ENCODE data around the gene RBMXL3. TPM values are rescaled to one million over a fixed set of nuclear protein-coding genes. Genes with fewer than 3 reads are reported as not detected.

The RBMXL3 gene
- total RNA-seq, 1 experiment from 2014 or later, result not detected

DNA sequence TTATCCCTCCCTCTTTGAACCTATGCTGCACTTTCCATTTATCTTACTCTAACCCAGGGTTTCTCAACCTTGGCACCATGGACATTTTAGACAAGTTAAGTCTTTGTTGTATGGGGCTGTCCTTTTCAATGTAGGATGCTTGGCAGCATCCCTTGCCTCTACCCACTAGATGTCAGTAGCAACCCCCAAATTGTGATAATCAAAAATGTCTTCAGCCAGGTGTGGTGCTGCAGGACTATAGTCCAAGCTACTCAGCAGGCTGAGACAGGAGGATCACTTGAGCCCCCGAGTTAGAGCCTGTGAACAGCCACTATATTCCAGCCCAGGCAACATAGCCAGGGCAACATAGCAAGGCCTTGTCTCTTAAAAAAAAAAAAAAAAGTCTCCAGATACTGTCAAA lies 37.7 kb downstream of the RBMXL3 start:
- in situ Hi-C loops (cut with HindIII; ENCODE audit: low pct_unique_long_range_greater_than_20kb, low sequenced_read_pairs), result no loop called here
- DNase-seq (ENCODE audit: low read depth, low spot score), result peak; percentile 69

DNA sequence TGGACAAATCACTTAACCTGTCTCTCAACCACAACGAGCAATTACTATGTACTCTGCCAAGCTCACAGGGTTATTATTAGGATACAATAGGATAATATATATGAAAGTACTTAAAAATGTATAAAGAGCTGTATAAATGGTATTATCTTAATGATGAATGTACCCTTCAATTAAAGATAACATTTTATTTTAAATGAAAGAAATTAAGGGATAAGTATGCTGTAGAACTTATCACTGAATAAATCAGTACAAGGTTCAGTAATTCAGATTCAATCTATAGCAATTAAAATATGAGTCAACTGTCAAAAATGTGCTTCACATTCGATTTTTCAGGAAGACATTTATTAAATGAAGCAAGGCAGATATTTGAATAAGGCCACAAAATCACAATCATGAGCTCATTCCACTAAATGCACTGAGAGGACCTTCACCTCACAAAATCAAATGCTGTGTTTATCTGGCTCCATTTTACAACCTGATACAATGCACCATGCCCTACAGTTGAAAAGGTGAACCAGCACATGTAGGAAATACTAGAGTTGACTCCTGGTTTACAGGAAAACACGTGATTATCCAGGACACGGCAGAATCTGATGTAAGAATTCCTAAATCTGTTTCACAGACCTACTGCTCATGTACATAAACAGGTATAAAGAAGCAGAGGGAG lies 40.3 kb downstream of the RBMXL3 start:
- DNase-seq (ENCODE audit: low read depth, low spot score), result no peak
- in situ Hi-C loops (cut with HindIII; ENCODE audit: low pct_unique_long_range_greater_than_20kb, low sequenced_read_pairs), result no loop called here

DNA sequence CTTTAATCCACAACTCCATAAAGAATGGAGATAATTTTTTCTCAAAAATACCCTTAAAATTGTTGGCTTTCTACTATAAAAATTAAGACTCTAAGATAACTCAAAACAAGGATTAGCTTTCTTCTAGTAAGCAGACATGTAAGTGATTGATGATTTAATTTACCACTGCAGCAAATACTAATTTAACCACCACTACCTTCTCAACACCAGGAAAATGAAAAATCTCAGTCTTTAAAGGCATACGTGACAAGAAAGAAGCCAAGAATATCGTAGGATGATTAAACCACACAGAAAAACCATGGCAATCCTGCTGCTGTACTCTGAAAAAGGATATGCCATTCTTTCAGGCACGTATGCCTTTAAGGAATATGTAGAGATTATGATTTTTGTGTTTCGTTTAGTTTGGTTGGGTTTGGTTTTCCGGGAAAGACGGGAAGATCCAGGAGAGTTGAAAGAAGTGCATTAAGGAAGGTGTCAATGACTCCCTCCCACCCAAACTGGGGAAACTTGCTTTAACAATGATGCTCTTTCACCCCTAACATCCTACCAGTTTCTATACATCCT lies 43.8 kb downstream of the RBMXL3 start:
- no peak for DNase-seq (ENCODE audit: low read depth, low spot score)
- in situ Hi-C loops (cut with HindIII; ENCODE audit: low pct_unique_long_range_greater_than_20kb, low sequenced_read_pairs), result no loop called here

DNA sequence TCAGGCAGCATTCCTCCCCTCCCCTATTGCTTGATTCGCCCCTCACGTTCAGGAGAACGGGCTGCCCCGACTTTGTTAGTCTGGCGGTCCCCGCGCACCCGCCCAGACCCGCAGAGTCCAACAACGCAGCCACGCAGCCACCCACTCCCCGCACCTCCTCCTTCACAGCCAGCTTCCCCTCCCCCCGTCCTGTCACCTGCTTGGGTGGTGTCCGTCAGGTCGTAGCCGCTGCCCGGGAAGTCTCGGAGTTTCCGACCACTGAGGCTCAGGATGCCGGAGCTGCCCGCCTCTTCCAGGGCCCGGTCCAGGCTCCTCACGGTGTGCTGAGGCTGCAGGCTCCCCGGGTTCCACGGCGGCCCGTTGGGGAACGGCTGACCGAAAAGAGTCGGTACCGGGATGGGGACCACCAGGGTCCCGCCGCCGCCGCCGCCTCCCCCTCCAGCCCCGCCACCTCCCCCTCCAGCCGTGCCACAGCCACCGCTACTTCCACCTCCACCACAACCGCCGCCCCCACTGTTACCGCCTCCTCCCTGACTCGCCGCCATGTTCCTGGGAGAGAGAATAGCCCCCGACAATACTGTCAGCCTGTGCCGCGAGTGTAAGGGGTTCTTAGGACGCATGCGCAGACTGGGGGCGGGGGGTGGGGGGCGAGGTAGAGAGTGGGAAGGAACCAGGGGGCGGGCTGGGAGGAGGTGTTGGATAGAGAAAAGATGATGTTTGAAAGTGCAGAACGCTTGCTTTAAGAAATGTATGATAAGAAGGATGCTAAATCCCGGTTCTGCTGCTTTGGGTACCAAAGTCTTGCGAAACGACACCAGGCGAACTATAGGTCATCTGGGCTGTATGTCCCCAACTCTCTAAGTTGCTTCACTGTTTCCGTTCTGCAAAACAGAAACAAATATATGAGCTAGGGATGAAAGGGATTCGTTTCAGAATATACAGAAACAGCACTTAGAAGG lies 44.6 kb downstream of the RBMXL3 start, which contains the start of gene LRCH2:
LRCH2 (minus strand) TSS at position 600 of the 959 bp plus-strand sequence; CDS start at position 545, 55 bp downstream.
- in situ Hi-C loops (cut with HindIII; ENCODE audit: low pct_unique_long_range_greater_than_20kb, low sequenced_read_pairs), result no loop called here
- DNase-seq (ENCODE audit: low read depth, low spot score), result peak; percentile 45

DNA sequence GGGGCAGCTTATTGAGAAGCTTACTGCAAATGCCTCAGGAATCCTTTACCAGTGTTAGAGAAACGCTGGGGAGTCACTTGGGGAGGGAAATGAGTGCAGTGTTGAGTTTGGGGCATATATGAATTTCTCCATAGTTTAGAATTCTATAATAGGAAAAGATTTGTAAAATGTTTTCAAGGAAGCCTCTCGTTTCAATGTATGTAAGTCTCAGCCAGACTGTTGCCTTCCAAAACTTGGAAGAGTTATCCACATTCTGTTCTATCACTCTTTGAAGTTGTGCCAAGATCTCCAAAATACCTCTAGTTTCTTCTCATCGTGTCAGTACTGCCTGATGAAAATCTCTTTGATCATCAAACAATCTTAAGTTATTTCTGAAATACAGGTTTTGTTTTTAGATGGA lies 45.3 kb downstream of the RBMXL3 start:
- in situ Hi-C loops (cut with HindIII; ENCODE audit: low pct_unique_long_range_greater_than_20kb, low sequenced_read_pairs), result no loop called here
- DNase-seq (ENCODE audit: low read depth, low spot score), result no peak

DNA sequence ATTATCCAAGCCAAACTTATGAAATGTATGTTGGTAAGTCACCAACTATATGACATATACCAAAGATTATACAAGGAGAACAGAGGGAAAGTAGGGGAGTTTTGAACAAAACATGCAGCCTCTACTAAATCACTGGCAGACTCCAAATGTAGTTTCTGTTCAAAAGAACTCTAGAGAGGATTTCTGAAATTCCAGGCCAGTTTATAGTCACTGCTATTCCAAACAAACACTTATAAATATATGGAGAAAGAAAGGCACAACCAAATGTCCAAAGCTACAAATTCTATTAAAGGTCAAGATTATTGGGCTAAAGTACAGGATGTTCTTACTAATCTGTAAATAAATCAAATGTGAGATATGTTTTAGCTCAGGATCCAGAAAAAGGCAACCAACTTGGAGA lies 47.4 kb downstream of the RBMXL3 start:
- in situ Hi-C loops (cut with HindIII; ENCODE audit: low pct_unique_long_range_greater_than_20kb, low sequenced_read_pairs), result no loop called here
- DNase-seq (ENCODE audit: low read depth, low spot score), result no peak

DNA sequence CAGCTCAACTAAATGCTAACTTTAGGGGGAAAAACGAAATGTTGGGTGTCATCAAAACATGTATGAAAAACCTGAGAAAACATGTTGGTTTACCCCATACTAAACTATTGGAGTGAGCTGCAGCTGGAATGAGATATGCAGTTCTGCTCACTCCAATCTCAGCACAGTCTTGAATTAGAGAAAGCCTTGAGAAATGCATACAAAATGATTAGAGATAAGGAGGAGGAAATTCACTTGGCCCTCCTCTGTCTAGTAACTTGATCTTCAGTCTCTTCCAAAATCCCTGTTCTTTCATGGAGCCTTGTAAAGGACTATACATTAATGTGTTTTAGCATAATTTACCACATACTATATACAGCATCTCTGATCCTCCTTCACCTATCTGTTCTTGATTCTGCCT lies 47.8 kb downstream of the RBMXL3 start:
- no peak for DNase-seq (ENCODE audit: low read depth, low spot score)
- in situ Hi-C loops (cut with HindIII; ENCODE audit: low pct_unique_long_range_greater_than_20kb, low sequenced_read_pairs), result no loop called here

Other genes starting within 250 kb of the RBMXL3 start
- gene IL13RA2, start 171.8 kb upstream of the RBMXL3 start, total RNA-seq (2014; rRNA removed; shearing (Covaris generic)), result 206 and 223 TPM in 2 replicates
- 2.3 and 3.0 TPM in 2 replicates for gene LRCH2, start 44.7 kb downstream of the RBMXL3 start, total RNA-seq (2014; rRNA removed; shearing (Covaris generic))
- gene LUZP4, start 100.3 kb downstream of the RBMXL3 start, total RNA-seq (2014; rRNA removed; shearing (Covaris generic)), result 19.1 and 22.2 TPM in 2 replicates

Measured in SK-MEL-5 (cell line).